ENCODE measurements around the gene EHHADH.

Gene EHHADH

GRCh38 chr3:185197068-185197467, 56.8 kb downstream of the EHHADH start:
- DNase-seq (ENCODE audit: low read depth in 2 of 2): no peak

- no peak for DNase-seq (ENCODE audit: low read depth in 2 of 2)
These were observed 58.2 kb downstream of the EHHADH start for GRCh38 chr3:185195652-185196051.

GRCh38 chr3:185188816-185189215, 65.0 kb downstream of the EHHADH start:
- no peak for DNase-seq (ENCODE audit: low read depth in 2 of 2)

- DNase-seq (ENCODE audit: low read depth in 2 of 2): no peak
These were observed 66.5 kb downstream of the EHHADH start for GRCh38 chr3:185187391-185187790.

DNA sequence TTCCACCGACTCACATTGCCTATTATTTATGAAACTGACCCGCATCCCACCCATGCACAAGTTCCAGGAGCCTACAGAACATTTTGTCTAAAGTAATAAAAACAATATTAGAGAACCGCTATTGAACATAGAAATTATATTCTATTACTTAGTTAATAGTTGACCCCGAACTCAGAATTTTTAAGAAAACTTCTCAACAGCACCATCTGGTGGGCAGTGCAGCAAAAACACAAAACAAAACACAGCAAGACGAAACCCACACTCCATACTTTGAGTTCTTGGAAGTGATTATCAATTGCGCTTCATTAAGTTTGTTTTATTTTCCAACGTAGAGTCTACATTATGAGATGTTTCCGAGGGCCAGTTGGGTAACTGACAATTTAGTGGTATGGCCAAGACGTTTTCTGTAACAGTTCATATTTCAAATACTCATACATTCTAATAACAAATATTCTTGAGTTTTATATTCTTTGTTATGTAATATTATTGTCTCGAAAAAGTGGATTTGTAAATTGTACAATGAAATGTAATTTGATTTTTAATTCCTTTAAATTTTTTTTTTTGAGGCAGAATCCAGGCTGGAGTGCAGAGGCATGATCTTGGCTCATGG, 77.0 kb downstream of the EHHADH start:
- peak; percentile 9 to 30 for DNase-seq (ENCODE audit: low read depth in 2 of 2)

DNA sequence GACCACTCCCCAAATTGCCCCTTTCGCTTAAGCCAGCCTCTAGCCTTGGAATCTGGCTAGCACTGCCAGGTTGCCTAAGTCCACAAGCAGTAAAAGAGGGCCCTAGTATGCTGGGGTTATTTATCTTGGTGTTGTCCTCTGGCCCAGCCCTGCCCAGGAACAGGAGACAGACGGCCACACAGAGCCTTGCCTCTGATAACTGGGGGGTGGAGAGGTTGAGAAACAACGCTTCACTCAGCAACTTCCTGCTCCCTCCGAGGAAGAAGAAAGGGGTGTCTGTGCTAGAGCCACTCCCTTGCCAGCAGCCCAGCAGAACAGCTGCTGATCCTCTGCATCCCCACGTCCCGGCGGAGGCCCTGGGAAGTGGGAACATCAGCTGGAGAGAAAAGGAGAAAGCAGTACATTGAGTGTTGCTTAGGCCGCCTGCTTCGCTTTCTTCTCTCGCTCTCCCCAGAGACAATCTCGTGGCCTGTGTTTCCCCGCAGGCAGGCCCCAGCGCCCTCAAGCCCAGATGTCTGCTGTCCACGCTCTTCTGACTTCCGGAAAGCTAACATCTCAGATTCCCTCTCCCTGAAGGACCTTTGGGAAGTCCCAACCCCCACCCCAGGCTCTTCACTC, 78.4 kb downstream of the EHHADH start:
- DNase-seq (ENCODE audit: low read depth in 2 of 2): no peak

DNA sequence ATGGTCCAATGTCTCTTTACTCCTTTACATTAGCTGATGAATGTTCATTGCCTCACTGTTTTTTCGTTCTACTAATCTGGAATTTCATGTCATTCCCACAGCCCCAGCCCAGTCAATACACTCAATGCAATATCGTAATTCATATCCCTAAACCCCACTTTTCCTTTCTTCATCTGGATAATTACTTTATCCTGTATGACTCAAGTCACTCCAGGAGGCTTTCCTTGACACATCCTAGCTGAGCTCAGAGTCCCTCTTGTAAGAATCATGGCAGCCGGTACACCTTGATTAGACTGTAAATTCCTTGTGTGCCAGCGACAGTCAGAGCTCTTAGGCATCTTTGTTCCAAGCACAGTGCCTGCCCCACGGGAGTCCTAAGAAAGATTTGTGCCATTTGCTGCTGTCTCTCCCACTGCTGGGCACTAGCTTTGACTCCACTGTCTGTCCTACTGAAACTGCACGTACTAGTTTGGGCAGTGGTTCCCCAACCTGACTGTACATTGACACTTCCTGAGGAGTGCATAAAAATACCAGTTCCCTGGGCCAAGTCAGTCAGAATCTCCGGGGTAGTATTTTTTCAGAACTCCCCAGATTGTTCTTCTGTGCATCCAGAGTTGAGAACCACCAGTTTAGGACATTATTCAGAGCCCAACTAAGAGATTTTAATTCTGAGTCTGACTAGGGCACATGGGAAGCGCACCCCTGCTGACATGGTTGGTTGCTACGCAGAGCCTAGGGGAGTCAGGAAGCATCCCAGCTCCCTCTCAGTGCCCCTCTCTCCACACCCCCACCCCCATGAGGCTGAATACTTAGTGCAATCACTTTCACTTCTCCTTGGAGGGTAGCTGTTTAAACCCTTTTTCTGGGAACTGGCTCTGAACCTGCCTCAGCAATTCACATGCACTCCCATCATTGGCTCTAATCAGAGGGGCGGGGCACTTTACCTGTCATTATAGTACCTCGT, 81.5 kb downstream of the EHHADH start:
- DNase-seq (ENCODE audit: low read depth in 2 of 2): no peak

DNA sequence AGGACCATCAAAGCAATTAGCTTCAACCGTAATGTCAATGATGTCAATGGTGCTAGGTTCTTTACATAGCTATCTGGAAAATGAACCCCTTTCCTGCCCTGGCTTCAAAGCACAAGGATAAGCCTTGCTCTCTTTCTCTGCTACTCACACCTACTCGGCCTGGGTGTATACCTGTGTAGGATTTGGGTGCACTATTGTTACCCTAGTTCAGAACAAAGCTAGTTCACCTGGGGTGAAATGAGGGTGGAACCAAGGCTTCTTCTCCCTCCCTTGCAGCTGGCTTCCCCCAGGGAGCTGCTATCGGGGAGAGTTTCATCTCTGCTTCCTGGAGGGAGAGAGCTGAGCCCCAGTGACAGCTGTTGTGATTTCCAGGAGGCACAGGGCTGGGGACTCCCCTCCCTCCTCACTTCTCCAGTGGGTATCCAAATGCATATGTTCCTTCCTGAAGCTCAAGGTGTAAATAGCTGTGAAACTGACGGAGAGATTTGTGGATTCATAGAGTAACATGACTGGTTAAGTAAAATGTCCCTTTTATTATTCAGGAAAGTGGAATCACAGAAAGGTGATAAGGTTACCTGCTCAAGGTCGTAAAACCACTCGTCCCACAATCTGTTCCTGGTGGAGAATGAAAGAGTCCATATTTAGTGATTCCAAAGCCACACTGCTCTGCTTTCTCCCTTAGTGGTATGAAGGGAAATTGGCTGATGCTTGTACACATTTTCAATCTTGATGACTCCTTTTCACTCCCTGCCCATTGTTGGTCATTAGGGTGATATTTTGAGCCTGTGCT, 89.2 kb downstream of the EHHADH start:
- DNase-seq (ENCODE audit: low read depth in 2 of 2): no peak

DNA sequence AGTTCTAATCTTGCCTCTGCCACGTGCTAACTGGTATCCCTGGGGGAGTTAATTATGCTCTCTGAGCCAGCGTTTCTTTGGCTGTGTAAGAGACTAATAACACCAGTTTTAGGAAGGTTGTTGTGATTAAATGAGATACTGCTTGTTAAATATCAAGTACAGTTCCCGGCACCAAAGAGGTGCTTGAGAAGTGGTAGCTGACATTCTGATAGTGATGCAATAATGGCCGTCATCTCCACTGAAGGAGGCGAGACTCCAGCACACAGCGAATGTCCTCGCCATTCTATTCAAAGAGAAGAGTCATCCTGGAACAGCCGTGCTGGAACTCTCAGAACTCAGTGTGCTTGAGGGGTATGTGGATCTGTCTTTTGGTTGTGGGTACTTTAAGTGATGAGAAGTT, 91.2 kb downstream of the EHHADH start:
- DNase-seq (ENCODE audit: low read depth in 2 of 2): no peak

DNA sequence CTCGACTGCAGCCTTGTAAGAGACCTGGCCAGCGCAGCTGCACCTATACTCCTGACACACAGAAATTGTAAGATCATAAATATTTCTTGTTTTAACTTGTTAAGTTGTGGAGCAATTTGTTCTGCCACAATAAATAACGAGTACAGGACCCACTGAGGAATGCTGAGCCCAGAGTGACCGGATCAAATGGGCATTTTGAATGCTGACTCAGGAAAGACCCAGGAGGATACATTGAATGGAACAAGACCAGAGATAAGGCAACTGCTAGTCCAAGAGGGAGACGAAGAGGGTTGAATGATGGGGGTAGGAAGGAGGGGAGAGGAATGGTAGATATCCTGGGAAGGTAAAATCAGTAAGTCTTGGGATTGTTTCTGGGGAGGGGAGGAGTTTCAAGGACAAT, 92.1 kb downstream of the EHHADH start:
- DNase-seq (ENCODE audit: low read depth in 2 of 2): no peak

GRCh38 chr3:185157347-185157746, 96.5 kb downstream of the EHHADH start:
- DNase-seq (ENCODE audit: low read depth in 2 of 2): no peak

GRCh38 chr3:185155678-185156077, 98.2 kb downstream of the EHHADH start:
- DNase-seq (ENCODE audit: low read depth in 2 of 2): no peak

DNA sequence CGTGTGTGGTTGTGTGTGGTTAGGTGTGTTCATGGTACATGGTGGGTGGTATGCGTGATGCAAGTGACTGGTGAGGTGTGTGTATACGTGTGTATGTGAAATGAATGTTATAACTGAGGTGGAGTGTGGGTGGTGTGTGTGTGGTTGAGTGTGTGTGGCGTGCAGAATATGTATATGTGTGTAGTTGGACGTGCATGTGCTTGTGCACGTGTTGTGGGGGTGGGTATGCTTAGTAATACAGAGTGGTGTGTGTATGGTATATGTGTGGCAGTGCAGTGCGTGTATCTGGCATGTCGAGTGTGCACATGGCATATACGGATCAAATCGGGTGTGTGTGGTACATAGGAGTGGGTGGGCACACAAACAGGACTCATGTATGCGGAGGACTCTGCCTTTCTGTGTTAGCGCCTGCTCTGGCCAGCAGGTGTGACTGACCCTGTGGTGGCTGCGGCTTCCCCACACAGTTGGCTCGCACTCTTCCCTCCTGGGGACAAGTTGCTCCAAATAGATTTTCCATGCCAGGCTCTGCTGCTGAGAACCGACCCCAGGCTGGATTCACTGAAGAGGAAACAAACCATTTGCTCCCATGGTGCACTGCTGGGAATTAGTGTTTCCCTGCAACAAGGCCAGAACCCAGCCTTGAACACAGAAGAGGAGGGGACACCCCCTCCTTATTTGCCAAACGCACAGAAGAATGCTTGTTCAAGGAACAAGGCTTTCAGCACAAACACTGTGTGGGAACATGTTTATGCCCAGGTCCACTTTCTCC, 99.8 kb downstream of the EHHADH start:
- DNase-seq (ENCODE audit: low read depth in 2 of 2): no peak

DNA sequence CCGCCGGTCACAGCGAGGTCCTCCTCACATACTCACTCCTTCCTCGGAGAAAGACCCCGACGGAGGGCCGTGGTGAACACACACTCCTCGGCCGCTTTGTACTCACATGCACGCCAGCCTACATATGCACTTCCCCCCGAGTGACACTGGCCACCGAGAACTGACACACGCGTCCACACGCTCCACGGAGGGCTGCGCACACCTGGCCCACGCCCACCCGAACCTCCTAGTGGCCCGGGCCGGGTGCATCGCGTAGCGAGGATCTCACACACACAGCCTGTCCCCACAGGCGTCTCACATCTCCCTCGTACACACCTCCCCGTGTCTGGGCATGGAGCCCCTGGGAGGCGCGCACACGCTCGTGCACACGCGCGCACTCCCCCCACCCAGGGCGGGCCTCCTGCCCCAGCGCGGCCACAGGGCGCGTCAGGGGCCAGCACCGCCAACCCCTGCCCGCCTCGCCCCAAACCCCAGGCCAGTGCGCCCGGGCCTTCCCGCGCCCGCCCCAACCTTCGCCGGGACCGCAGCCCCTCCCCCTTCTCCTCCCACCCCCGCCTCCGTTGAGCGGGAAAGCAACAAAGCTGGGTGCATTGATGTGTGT, 100.6 kb downstream of the EHHADH start:
- DNase-seq (ENCODE audit: low read depth in 2 of 2): no peak

- DNase-seq (ENCODE audit: low read depth in 2 of 2): peak in 1 of 2 donors; percentile 18
These were observed 101.3 kb downstream of the EHHADH start, which contains the start of gene C3orf70 for GRCh38 chr3:185152410-185153170. C3orf70 (minus strand) TSS chr3:185153060; CDS start chr3:185152823, 237 bp downstream.

- DNase-seq (ENCODE audit: low read depth in 2 of 2): no peak
These were observed 101.9 kb downstream of the EHHADH start for GRCh38 chr3:185151964-185152409.

DNA sequence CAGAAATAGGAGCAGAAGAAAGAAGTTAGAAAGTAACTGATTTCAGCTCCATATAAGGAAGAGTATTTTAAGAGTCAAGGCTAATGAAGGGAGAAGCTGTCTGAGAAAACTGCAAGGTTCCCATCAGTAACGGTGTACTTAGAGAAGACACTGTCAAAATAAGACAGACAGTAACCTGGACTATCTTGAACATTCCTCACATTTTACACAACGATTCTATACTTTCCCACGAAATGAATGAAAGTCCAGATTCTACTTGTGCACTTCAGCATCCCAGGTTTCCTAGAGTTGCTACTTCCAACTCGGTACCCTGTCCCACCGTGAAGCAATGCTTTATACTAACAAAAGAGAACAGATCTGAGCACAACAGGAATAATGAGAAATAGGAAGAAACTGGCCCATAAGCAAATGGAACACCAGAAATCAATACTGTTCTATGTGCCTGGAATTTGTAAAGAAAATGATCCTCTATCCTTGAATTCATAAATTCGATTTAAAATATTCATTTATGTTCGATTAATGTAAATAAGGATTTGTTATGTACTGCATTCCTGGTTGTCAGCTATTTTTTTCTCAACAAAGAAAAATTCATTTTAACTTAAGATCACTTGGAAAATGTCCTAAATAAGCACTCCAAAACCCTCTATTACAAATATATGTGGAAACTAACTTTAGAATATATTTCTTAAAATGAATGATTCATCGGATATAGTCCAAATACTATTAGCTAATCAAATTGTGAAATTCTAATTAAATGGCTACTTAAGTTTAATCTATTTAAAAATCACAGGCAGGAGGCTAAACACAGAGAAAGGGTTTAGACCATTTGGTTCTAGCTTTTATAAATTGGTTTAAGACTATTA, 102.5 kb downstream of the EHHADH start:
- no peak for DNase-seq (ENCODE audit: low read depth in 2 of 2)

GRCh38 chr3:185150561-185150960, 103.3 kb downstream of the EHHADH start:
- no peak for DNase-seq (ENCODE audit: low read depth in 2 of 2)

DNA sequence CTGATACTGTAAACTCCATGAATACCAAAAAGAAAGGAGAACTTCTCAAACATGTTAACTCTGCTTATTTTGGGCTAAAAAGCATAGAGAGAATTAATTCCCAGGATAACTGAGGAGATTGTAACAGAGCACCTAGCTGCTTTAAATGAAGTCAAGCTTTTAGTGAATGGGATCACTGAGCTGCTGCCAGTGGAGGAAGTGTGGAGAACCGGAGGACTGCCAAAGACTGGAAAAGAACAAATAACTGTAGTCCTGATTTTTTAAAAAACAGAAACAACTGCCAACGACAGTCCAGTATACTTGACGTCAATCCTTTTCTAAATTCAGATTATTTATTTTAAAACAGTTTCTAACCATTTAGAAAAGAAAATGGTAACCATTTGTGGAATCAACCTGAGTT, 104.3 kb downstream of the EHHADH start:
- DNase-seq (ENCODE audit: low read depth in 2 of 2): no peak

All from stimulated activated CD4-positive, alpha-beta T cell treated with anti-CD3 and anti-CD28 coated beads, Interleukin-4, amount 100 ng/mL, for 48 hours (primary cell).